ENCODE results near the gene SLC17A1. TPM values are rescaled to one million over a fixed set of nuclear protein-coding genes. Genes with fewer than 3 reads are reported as not detected.

The SLC17A1 gene
- total RNA-seq, 3 donors from 2014 or later: not detected

GRCh38 chr6:25793970-25794369 is 37.9 kb downstream of the SLC17A1 start:
- no peak for DNase-seq (ENCODE audit: low spot score in 2 of 2)
- no peaks in the 10 kb centered on the region for H3K9me3 ChIP-seq
- intact Hi-C loops (cut with DNase I; ENCODE audit: low total_unique reads): no loop called here
- H3K27ac ChIP-seq: no peak overlapping the region
- TF ChIP-seq POLR2AphosphoS5 (IDR thresholded peaks at IDR 0.05) (no peak), POLR2A (IDR thresholded peaks at IDR 0.05) (no peak)
- H3K4me1 ChIP-seq: no peaks in the 10 kb centered on the region
- H3K36me3 ChIP-seq: no peaks in the 10 kb centered on the region
- H3K4me3 ChIP-seq: no peak overlapping the region
- H3K27me3 ChIP-seq: no peaks in the 10 kb centered on the region

DNA sequence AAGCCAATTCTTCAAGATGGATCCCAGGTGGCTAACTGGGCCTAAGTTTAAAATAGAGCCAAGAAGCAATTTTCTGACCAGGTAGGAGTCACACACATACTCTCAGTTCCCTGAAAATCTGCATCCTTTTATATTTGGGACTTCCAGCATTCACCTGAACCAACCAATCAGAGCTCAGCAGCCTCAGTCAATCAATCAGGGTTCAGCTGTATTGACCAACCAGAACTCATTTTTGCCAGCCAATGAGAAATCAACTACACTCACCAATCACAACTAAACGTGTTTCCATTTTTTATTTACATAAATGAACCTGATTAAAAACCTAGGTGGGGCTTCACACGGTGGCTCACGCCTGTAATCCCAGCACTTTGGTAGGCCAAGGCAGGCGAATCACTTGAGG is 39.8 kb downstream of the SLC17A1 start:
- Histone ChIP-seq H3K9me3 (no peaks in the 10 kb centered on the region), H3K27ac (no peak overlapping the region), H3K27me3 (no peaks in the 10 kb centered on the region), H3K4me3 (no peak overlapping the region), H3K4me1 (no peaks in the 10 kb centered on the region), H3K36me3 (no peaks in the 10 kb centered on the region)
- no peak for DNase-seq (ENCODE audit: low spot score in 2 of 2)
- intact Hi-C loops (cut with DNase I; ENCODE audit: low total_unique reads): no loop called here
- TF ChIP-seq POLR2AphosphoS5 (IDR thresholded peaks at IDR 0.05): no peak
- TF ChIP-seq POLR2A (IDR thresholded peaks at IDR 0.05): no peak
- TF ChIP-seq CTCF (IDR thresholded peaks at IDR 0.05): no peak

DNA sequence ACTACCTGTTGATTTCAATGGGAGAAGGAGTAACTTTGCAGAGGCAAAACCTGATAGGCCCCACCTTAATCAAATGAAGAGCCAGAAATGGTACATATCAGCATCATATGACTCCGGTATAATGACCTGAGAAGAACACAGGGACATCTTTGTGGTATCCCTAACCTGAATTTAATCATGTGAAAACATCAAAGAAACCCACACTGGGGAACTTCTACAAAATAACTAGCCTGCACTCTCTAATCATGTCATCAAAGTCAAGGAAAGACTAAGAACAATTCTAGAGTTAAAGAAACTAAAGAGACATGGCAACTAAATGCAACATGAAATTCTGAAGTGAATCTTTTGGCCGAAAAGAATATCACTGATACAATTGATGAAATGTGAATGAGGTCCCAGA is 42.4 kb downstream of the SLC17A1 start:
- H3K27me3 ChIP-seq: no peaks in the 10 kb centered on the region
- no peak overlapping the region for H3K4me3 ChIP-seq
- H3K27ac ChIP-seq: no peak overlapping the region
- intact Hi-C loops (cut with DNase I; ENCODE audit: low total_unique reads): no loop called here
- H3K9me3 ChIP-seq: no peaks in the 10 kb centered on the region
- no peaks in the 10 kb centered on the region for H3K4me1 ChIP-seq
- TF ChIP-seq POLR2A (IDR thresholded peaks at IDR 0.05) (no peak), POLR2AphosphoS5 (IDR thresholded peaks at IDR 0.05) (no peak), CTCF (IDR thresholded peaks at IDR 0.05) (no peak)
- DNase-seq (ENCODE audit: low spot score in 2 of 2): no peak
- no peaks in the 10 kb centered on the region for H3K36me3 ChIP-seq

- Histone ChIP-seq H3K36me3 (no peaks in the 10 kb centered on the region), H3K4me3 (no peak overlapping the region), H3K4me1 (no peaks in the 10 kb centered on the region), H3K27me3 (no peaks in the 10 kb centered on the region), H3K9me3 (no peaks in the 10 kb centered on the region), H3K27ac (no peak overlapping the region)
- no peak for TF ChIP-seq POLR2AphosphoS5 (IDR thresholded peaks at IDR 0.05)
- TF ChIP-seq CTCF (IDR thresholded peaks at IDR 0.05): peak in 2 of 3 donors; percentile 14 to 27
- no peak for DNase-seq (ENCODE audit: low spot score in 2 of 2)
- intact Hi-C loops (cut with DNase I; ENCODE audit: low total_unique reads): no loop called here
Measured at GRCh38 chr6:25788305-25788922, 43.4 kb downstream of the SLC17A1 start.

DNA sequence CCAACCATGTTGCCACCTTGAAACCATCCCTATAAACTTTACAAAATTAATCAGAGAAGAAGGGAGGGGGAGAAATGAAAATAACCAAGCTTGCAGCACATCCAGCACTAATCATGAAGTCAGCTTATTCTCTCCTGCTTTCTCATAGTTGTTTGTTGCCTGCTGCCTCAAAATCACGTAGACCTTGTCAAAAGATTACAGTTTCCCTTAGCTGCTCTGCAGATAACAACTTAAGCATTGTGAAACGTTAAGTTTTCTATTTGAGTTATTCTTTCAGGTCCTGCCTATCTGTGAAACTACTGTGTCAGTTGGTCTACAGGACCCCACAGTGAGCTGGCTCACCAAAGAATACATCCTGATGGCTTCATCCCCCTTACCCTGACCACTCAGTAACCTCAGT is 44.4 kb downstream of the SLC17A1 start:
- no peak for DNase-seq (ENCODE audit: low spot score in 2 of 2)
- no peaks in the 10 kb centered on the region for H3K4me1 ChIP-seq
- no peaks in the 10 kb centered on the region for H3K36me3 ChIP-seq
- H3K27me3 ChIP-seq: no peaks in the 10 kb centered on the region
- H3K4me3 ChIP-seq: no peak overlapping the region
- TF ChIP-seq CTCF (IDR thresholded peaks at IDR 0.05): no peak
- TF ChIP-seq POLR2A (IDR thresholded peaks at IDR 0.05): no peak
- no peak for TF ChIP-seq POLR2AphosphoS5 (IDR thresholded peaks at IDR 0.05)
- H3K27ac ChIP-seq: no peak overlapping the region
- intact Hi-C loops (cut with DNase I; ENCODE audit: low total_unique reads): no loop called here
- H3K9me3 ChIP-seq: no peaks in the 10 kb centered on the region

DNA sequence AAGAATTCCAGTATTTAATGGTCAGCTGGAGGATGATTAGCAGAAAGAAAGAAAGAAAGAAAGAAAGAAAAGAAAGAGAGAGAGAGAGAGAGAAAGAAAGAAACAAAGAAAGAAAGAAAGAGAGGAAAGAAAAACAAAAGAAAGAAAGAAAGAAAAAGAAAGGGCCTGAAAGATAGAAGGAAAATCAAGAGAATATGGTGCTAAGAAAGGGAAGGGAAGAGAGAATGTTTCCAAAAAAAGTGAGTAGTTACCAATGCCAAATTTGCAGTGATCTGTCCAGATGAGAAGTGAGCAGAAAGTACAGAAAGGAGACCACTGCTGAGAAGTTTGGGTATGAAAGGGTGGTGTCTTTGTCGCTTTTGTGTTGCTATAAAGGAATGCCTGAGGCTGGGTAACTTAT is 50.7 kb downstream of the SLC17A1 start:
- Histone ChIP-seq H3K4me3 (no peak overlapping the region), H3K36me3 (no peaks in the 10 kb centered on the region), H3K9me3 (no peaks in the 10 kb centered on the region), H3K27ac (no peak overlapping the region), H3K27me3 (peaks cover 0 to 3% of the 10 kb centered on the region in 2 donors), H3K4me1 (no peaks in the 10 kb centered on the region)
- no peak for DNase-seq (ENCODE audit: low spot score in 2 of 2)
- intact Hi-C loops (cut with DNase I; ENCODE audit: low total_unique reads): no loop called here
- TF ChIP-seq CTCF (IDR thresholded peaks at IDR 0.05): no peak
- no peak for TF ChIP-seq POLR2A (IDR thresholded peaks at IDR 0.05)
- TF ChIP-seq POLR2AphosphoS5 (IDR thresholded peaks at IDR 0.05): no peak
